Stimulated activated CD8-positive, alpha-beta memory T cell treated with anti-CD3 and anti-CD28 coated beads, Interleukin-2, amount 100 ng/mL, for 48 hours (primary cell): ENCODE results near the gene EFHD2.
"Not testable (repeated sequence)": the region's sequence is repeated elsewhere in the genome, so short reads cannot be mapped to it uniquely, and the experiment has no call there.

Source experiments
- DNase-seq, 2 donors: peaks; one replicate each; pipeline ENCODE4 v3.0.0-alpha.2; 2020; ENCODE audit warnings: low read depth in 2 of 2

EFHD2 gene

DNA sequence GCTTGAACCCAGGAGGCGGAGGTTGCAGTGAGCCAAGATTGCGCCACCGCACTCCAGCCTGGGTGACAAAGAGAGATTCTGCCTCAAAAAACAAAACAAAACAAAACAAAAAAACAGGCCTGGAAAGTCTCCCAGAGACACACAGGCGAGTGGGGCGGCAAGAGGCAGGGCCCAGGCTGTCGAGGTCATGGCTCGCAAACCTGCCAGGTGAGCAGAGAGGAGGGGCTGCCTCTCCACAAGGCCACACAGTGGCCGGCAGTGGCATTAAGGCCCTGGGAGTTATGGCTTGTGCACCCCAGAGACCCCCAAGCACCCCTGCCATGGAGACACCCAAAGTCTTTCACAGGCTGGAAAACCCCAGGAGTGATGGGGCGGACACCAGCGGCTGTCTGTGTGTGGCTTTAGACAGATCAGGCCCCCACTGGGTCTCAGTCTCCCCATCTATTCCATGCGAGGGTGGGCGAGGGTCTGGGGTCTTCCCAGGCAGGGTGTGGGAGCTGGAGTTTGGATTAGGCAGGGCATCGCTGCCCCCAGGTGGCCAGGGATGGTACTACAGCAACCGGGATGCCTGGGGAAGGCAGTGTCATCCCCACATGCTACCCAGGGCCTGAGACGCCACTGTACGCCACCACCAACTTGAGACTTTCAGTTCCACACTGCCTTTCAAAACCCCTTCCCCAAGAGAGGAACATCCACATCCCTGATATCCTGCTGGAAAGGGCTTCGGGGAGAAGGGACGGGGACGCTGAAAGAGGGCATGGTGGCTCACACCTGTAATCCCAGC is 21.3 kb downstream of the EFHD2 start:
- DNase-seq: peak; percentile 59 to 69

- no peak for DNase-seq
Measured at GRCh38 chr1:15431571-15431948, 21.9 kb downstream of the EFHD2 start.

GRCh38 chr1:15432324-15432723 is 22.6 kb downstream of the EFHD2 start:
- no peak for DNase-seq

DNA sequence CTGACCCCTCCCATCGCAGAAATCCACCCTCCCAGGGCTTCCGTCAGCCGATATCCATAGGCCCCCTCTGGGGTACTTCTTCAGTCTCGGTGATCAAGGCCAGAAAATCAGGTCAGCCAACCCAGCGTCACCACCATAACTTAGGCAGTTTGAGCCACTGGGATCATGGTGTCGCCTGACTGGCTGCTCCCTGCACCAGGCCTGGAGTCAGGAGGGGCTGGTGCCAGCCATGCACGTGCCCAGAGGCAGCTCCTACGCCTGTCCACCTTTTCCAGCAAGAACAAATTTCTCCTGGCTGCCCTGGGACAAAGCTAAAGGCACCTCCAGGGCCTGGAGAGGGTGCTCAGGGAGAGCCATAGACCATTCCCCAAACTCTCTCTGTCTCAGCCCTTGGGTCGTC is 23.8 kb downstream of the EFHD2 start:
- no peak for DNase-seq

- not testable (repeated sequence) for DNase-seq
Measured at GRCh38 chr1:15434739-15435138, 25.1 kb downstream of the EFHD2 start.

DNA sequence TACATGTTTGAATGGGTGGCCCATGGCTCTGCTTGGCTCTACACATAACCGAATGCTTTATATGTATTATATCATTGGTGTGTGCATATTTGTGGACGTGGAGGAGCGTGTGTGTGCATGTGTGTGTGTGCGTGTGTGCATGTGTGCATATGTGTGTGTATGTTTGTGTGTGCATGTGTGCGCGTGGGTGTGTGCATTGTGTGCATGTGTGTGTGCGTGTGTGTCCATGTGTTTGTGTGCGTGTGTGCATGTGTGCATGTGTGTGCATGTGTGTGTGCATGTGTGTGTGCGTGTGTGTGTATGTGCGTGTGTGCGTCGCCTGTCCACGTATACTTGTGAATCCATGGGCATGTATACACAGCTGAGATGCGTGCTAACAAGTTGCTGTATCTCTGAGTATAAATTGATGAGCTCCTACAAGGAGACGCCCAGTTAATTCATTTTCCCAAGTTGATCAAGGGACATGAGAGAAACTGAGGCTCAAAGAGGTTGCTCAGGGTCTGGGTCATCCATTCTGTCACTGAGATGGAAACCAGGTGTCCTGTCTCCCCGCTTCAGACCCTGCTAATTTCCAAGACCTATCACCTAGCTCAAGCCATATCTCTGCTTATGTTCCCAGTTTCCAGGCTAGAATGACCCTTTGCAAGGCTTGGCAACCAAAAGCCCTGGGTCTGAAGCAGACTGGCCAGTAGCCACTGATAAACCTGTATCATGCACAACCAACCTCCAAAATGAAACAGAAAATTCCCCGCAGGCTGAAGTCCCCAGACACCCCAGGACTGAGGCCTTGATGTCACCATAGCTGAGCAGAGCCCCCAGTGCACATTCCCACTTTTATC is 25.8 kb downstream of the EFHD2 start:
- no peak for DNase-seq

- DNase-seq: no peak
Measured at GRCh38 chr1:15436881-15437442, 27.3 kb downstream of the EFHD2 start.

DNA sequence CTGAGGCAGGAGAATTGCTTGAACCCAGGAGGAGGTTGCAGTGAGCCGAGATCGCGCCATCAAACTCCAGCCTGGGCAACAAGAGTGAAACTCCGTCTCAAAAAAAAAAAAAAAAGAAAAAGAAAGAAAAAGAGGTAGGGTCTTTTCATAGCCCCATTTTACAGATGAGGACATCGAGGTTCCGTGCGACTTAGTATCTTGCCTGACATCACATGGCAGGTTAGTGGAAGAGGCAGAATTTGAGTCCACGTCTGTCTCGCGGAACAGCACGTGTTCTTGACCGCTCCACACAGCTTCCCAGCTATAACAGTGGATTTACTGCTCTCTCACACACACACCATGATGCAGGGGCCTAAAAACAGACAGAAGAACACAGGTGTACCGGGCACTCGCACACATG is 29.6 kb downstream of the EFHD2 start:
- DNase-seq: no peak

DNA sequence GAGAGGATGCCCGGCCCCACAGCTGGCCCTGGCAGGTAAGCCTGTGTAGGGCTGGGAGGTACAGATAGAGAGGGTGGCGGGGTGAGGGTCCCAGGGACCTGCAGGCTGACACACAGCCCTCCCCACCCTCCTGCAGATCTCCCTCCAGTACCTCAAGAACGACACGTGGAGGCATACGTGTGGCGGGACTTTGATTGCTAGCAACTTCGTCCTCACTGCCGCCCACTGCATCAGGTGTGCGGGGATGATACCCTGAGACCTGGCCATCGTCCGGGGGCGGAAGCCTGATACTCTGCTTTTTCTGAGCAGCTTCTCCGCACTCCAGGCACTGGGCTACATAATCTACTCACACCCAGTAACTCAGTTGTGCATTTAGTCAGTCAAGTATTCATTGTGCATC is 30.7 kb downstream of the EFHD2 start:
- DNase-seq: no peak

DNA sequence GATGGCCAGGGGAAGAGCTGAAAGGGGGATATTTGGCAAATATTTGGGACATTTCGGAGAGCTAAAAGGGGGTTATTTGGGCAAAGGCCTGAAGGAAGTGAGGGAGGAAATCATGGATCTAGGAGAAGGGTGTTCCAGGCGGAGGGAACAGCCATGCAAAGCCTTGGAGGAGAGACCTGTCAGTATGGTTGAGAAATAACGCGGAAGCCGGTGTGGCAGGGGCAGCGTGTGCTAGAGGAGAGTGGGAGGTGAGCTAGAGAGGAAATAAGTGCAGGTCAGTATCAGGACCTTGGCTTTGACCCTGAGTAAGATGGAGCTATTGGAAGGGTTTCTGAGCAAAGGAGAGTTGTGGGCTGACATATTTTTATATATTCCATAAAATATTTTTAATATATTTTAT is 31.6 kb downstream of the EFHD2 start:
- DNase-seq: no peak

- no peak for DNase-seq
Measured at GRCh38 chr1:15442119-15442518, 32.4 kb downstream of the EFHD2 start.

DNA sequence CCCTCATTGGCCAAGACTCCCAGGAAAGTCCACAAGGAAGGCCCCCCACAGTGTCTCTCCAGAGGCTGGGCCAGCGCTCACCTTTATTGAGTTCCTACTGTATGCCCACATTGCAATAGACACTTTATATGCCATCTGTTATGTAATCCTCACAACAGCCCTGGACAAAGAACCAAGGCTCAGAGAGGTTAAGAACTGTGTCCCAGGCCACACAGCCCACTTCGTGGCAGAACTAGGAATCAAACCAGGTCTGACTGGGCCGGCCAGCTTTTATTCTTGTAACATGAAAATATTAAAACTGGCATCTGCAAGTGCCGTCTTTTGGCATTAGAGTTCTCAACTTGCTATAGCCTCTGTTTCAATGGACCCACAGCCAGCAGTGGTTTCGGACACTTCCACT is 33.1 kb downstream of the EFHD2 start:
- DNase-seq: no peak

GRCh38 chr1:15443281-15443680 is 33.6 kb downstream of the EFHD2 start:
- DNase-seq: no peak

- DNase-seq: no peak
Measured at GRCh38 chr1:15444468-15445389, 35.0 kb downstream of the EFHD2 start.

DNA sequence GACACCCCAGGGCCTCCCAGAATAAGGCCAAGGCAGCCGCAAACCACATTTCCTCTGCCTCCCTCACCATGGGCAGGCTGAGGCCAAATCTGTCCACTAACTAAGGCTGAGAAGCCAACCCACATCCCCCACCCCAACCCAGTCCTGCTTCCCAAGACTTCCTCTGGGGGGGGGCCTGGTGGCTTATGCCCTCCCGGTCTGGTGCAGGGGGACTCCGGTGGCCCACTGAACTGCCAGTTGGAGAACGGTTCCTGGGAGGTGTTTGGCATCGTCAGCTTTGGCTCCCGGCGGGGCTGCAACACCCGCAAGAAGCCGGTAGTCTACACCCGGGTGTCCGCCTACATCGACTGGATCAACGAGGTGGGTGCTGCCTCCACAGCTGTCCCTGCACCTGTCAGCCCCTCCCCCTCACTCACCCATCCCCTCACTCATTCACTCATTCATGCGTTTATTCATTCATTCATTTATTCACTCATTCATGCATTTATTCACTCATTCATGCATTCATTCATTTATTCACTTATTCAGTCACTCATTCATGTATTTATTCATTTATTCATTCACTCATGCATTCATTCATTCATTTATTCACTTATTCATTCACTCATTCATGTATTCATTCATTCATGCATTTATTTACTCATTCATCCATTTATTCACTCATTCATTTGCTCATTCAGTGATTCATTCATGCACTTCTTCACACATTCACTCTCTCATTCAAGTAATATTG is 35.9 kb downstream of the EFHD2 start:
- no peak for DNase-seq

DNA sequence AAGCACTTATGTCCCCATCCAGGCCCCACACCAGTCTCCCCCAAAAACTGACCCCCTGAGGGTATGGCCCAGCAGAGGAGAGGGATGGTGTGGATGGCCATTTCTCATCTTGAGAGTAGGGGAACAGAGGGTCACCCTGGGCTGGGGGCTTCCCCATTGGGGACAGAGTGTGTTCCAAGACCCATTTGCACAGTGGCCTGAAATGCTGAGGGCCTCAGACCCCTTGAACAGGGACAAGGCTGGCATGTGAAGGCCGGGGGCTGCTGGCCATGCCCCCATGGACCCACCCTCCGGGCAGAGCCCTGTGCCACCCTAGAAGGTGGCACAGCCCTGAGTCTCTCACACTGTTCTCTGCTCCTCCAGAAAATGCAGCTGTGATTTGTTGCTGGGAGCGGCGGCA is 36.5 kb downstream of the EFHD2 start:
- no peak for DNase-seq

GRCh38 chr1:15448877-15449462 is 39.3 kb downstream of the EFHD2 start:
- DNase-seq: no peak

DNA sequence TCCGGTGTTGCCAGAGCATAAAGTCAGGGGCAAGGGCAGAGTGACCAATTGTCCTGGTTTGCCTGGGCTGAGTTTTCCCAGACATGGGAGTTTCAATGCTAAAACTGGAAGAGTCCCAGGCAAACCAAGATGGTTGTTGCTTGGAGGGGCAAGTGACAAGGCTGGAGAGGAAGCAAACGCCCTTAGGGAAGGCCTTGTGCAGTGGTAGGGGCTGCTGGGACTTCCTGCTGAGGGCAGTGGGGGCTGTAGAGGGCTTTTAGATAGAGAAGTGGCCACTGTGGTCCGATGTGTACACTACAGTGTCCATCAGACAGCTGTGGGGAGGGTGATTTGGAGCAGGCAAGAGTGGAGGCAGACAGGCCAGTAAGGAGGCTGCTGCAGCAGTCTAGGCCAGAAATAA is 39.9 kb downstream of the EFHD2 start:
- DNase-seq: no peak

DNA sequence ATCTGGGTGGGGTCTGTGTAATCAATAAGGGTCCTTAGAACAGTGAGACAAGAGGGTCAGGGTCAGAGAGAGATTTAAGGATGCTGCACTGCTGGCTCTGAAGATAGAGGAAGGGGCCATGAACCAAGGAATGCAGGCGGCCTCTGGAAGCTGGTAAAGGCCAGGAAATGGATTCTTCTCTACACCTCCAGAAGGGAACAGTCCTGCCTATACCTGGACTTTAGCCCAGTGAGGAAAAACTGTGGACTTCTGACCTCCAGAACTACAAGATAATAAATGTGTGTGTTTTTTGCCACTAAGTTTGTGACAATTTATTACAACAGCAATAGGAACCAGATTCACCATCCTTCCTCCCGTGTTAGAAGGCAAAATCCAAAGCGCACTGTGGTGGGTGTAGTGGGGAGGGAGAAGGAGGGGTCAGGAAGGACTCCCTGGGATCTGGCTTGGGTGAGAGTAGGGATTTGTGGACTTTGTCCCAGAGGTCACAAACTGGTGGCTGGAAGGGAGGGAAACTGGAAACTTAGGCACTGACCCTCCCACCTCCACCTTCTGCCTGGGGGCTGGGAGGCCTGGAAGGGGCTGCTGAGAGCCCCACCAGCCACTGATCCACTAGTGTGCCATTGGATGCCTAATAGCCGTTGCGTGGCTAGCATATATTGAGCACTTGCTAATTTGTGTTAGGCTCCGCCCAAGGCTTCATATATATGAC is 41.5 kb downstream of the EFHD2 start:
- DNase-seq: no peak

DNA sequence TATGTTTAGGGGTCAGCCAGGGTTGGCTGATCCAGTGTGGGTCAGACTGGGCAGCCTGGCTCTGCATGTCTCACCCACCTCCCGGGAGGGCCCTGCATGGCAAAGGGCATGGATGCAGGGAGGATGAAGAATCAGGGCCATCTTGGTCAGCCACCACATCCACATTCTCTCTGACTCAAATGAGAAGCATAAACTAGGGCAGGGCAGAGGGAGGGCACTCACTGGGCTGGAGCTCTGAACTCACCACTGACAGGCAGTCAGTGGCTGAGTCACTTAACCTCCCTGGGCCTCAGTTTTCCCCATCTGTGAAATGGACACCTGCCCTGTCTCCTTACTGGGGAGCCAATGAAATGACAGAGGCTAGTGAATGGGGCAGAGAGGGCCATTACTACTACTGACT is 42.5 kb downstream of the EFHD2 start:
- no peak for DNase-seq
